Measurements from ENCODE around the gene SYN1.
"Not testable (repeated sequence)": the region's sequence is repeated elsewhere in the genome, so short reads cannot be mapped to it uniquely, and the experiment has no call there.

Gene SYN1

GRCh38 chrX:47633689-47634590 lies 14.3 kb upstream of the SYN1 start:
- no peak for DNase-seq

GRCh38 chrX:47632666-47633065 lies 13.0 kb upstream of the SYN1 start:
- no peak for DNase-seq

DNA sequence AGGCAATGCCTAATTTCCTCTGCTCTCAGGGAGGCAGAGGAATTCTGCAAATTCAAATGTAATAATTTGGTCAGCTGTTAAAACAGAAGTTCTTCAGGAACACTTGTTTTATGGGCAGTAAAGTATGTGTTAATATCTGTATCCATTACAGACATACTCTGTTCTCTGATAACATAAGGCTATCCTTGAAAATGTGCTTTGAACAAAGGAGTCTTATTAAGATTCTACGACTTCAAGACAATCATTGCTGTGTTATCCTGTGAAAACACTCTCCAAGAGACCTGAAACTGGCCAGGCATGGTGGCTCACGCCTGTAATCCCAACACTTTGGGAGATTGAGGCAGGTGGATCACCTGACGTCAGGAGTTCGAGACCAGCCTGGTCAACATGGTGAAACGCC lies 12.0 kb upstream of the SYN1 start:
- DNase-seq = no peak

DNA sequence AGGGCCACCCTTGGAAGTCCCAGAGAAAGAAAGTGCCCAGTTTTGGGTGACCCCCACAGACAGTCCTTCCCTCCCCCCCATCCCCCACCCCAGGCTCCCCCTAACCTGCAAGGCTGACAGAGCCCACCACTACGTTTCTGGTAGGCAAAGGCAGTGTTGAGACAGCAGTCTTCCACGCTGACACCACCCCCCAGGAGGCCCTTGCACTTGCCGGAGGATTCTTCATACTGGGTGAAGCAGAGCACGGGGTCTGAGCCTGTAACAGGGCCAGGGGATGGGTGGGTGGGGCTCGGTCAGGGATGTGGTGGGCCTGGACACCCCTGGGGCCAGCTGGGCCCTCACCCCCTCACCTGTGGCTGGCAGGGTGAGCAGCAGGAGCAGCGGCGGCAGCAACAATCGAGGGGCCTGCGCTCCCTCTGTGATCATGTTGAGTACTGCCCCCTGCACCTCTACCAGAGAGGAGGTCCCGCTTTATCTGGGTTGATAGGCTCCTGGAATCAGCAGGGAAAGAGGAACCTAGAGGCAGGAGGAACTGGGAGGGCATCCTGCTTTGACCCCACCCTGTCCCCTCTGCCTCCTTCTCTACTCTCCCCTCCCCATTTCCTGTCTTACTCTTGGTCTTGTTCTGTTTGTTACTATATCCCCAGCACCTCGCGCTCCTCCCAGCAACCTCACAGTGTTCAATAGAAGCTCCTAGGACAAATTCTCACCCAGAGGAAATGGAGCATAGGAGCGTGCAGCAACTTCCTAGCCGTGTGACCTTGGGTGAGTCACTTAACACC lies 10.0 kb upstream of the SYN1 start, which contains the start of gene CFP:
CFP (minus strand) TSS at position 512 of the 782 bp plus-strand sequence; CDS start at position 426, 86 bp downstream.
- DNase-seq = no peak

DNA sequence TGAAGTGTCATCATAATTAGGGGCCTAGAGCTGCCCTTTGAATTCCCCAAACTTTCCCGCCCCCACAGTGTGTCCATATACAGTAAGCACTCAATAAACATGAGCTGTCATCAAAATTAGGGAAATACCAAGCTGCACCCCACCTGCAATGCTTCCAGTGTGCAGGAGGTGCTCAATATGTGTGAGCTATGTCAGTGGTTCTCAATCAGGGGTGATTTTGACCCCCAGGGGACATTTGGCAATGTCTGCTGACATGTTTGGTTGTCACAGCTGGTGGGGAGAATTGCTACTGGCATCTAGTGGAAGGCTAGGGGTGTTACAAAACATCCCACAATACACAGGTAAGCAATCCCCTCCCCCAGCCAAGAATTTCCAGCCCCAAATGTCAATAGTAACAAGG lies 9.3 kb upstream of the SYN1 start:
- DNase-seq = no peak

DNA sequence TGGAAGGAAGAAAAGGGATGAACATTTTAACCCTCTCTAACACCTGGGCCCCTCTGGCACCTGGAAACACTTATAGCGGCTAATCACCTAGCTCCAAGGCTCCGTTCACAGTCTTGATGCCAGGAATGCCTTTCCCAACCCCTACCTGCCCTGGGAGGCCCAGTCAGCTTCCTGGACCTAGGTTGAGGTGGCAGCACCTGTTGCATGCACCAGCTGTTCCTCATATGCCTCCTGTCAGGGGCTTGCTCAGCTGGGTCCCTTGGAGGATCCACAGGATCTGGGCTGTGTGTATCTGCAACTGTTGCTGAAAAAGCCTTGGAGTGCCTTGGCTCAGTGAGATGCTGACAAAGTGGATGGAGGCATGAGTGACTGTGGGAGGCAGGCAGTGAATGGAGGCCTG lies 5.7 kb upstream of the SYN1 start:
- no peak for DNase-seq

- DNase-seq = peak; percentile 84
Measured at GRCh38 chrX:47623540-47624027, 3.9 kb upstream of the SYN1 start.

GRCh38 chrX:47621851-47622250 lies 2.2 kb upstream of the SYN1 start:
- DNase-seq = no peak

DNA sequence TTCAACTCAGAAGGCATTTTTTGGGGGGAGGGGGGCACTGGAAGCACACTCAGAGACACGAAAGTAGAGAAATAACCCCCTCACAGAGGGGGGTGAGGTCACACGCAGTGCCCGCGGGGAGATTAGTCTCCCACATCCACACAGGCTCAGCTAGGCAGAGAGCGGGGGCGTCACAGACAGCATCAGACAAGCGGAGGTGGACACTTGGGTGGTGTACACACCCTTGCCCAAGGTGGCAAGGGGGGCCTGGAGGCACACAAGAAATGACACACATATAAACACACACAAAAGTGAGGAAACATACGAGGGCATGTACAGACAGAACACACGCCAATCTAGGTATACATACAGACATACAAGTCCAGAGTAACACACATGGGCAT lies 637 bp upstream of the SYN1 start:
- DNase-seq = no peak

- no peak for DNase-seq
Measured at GRCh38 chrX:47618923-47619485, 653 bp downstream of the SYN1 start.

- DNase-seq = no peak
Measured at GRCh38 chrX:47614618-47615017, 5.0 kb downstream of the SYN1 start.

GRCh38 chrX:47613082-47613481 lies 6.6 kb downstream of the SYN1 start:
- DNase-seq = no peak

DNA sequence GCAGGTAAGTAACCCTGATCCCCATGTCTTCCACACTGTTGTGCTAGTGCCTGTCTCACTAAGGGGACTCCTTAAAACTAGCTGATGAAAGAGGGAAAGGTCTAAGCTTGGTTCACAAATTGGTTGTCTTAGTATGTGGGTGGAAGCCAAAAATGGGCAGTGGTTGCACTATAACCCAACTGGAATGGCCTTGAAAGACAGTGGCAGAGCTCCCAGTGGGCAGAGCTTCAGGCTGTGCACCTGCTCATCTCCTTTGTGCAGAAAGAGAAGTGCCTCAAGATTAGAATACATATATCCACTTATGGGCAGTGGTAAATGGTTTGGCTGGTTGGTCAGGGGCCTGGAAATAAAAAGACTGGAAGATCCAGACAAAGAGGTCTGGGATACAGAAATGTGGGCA lies 7.2 kb downstream of the SYN1 start:
- no peak for DNase-seq

DNA sequence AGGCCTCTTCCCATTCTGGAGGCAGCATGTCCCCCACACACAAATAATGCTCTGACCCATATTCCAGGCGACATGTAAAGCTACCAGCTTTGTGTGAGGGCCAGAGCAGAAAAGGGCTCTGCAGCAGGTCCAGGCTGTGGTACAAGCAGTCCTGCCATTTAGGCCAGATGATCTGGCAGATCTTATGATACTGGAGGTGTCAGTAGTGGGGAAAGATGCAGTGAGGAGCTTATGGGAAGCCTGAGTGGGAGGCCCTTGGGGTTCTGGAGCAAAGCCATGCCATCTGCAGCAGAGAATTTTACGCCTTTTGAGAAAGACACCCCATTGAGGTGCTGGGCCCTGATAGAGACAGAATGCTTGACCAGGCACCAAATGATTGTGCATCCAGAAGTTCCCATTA lies 7.7 kb downstream of the SYN1 start:
- DNase-seq = no peak

- no peak for DNase-seq
Measured at GRCh38 chrX:47611489-47611888, 8.2 kb downstream of the SYN1 start.

DNA sequence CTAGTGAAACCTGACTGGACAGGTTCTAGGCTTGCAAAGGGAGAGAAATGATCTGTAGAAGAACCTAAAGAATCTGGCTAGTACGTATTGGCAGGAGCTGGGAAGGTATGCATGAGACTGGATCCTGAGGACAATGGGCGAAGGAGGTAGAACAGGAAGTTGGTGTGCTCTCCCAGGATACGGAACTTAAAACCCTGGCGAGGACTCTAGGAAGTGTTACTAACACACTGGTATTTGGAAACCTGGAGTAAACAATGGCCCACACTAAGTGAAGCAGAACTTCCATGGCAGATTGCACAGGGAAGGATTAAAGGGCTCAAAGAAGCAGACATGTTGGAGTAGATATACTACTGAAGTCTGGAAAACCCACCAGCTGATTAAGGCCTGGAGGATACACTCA lies 9.1 kb downstream of the SYN1 start:
- no peak for DNase-seq

DNA sequence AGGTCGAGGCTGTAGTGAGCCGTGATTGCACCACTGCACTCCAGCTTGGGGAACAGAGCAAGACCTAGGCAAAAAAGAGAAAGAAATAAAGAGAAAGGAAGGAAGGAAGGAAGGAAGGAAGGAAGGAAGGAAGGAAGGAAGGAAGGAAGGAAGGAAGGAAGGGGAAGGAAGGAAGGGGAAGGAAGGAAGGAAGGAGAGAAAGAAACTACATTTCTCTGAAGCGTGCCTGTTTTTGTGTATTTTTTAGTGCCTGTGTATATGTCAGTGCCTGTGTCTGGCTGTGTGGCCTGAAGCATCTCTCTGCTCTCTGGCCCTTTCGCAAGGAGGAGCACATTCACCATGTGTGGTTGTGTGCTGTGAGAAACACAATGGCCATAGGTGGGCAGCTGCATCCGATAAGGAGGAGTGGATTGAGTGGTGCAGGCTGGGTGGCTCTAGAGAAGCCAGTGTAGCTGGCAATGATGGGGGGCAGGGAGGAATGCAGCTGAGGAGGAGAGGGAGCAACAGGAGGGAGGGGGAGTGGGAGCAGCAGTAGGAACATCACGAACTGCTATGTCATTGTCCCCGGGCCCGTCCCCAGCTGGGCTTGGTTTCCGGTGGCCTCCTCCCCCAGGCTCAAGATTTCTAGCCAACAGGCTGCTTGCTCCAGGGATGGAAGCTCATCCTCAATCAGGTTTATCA lies 11.4 kb downstream of the SYN1 start:
- no peak for DNase-seq

- DNase-seq = no peak
Measured at GRCh38 chrX:47607091-47607490, 12.6 kb downstream of the SYN1 start.

DNA sequence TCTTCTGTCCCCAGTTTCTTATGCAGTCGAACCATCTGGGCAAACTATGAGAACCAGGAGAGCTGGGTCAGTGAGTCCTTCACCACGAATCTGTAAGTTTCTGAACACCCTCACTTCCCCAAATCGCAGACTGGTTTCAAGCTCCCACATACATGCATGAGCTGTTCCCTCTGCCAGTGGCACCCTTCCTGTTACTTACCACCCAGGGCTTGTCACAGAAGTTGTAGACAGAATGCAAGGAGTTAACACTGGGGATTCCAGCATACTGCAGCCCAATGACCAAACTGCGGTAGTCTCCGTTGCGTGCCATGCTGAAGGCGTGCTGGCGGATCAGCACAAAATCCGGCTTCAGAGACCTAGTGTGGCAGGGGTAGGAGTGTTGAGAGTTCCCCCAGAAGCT lies 14.6 kb downstream of the SYN1 start:
- DNase-seq = no peak

- not testable (repeated sequence) for DNase-seq
Measured at GRCh38 chrX:47603125-47603524, 16.5 kb downstream of the SYN1 start.

DNA sequence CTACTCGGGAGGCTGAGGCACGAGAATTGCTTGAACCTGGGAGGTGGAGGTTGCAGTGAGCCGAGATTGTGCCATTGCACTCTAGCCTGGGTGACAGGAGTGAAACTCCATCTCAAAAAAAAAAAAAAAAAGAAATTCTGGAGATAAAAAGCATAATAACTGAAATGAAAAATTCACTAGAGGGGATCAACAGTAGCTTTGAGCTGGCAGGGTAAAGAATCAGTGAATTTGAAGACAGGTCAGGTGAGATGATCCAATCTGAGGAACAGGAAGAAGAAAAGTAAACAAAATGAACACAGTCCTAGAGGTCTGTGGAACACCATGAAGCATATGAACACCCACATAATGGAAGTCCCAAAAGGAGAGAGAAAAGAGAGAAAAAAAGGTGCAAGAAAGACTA lies 22.4 kb downstream of the SYN1 start:
- no peak for DNase-seq

DNA sequence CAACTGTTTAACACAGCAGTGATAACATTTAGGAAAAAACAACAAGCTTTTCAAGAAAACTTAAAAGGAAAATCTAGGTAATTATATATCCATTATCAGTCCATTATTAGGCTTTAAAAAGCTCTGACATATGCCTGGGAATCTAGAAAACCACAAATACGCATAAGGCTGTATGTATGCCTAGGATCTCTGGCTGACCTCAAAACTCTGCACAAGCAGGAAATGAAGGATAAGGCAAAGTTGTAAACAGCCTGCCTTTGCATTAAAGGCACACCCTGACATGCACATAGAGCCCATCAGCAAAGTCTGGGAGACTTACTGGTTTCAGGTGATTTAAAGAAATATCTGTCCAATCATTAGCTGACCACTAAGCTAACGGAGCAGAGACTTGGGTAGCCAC lies 23.4 kb downstream of the SYN1 start:
- no peak for DNase-seq

GRCh38 chrX:47595716-47596251 lies 23.9 kb downstream of the SYN1 start:
- DNase-seq = no peak
